Stimulated activated CD4-positive, alpha-beta T cell treated with anti-CD3 and anti-CD28 coated beads, Interleukin-1b, Interleukin-23, amount 100 ng/mL, for 1 hour (primary cell): Measurements from ENCODE around the gene XRCC4.

ENCODE experiments used
- DNase-seq, 2 donors: peaks; one replicate each; pipeline ENCODE4 v3.0.0-alpha.2; 2020; ENCODE audit warnings: low read depth in 2 of 2

Gene XRCC4

GRCh38 chr5:83071286-83072051 is 5.9 kb upstream of the XRCC4 start:
- DNase-seq: no peak

- DNase-seq: no peak
Observed at GRCh38 chr5:83072966-83073365, 4.4 kb upstream of the XRCC4 start.

DNA sequence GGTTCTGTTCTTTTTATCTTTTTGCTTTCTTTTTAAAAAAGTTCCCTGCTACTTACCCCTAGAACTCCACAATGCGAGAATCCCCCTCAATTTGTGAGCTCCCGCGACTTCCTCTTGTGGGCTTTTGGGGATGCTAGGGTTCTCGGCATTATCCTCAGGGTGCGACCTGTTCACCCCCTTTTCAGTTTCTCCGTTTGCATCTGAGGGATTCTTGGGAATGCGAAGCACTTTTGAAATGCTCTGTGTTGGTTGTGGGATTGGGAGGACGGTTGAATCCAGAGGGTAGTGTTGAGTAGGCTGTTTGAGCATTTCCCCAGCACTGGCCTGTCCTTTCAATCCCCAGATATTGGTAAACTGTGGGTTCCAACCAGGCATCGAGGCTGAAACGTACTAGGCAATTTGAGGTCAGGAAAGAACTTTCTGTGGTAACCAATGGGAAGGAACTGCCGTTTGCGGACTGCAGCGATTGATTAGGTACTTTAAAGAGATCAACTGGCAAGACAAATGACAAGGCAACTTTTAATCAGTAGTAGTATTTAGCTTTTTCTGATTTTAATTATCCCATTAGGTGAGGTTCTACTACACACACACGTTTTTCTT is 415 bp downstream of the XRCC4 start:
- DNase-seq: no peak

DNA sequence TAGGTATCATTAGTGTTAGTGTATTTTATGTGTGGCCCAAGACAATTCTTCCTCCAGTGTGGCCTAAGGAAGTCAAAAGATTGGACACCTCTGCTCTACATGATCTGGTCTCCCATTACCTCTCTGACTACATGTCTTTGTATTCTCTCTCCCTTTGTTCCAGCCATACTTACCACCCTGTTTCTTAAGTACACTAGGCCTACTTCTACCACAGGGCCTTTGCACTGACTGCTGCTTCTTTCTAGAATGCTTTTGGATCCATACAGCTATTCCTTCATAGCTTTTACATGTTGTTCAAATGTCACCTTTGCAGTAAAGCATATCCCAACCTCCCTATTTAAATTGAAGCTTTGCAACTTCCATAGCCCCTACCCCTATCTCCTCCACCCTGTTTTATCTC is 5.4 kb downstream of the XRCC4 start:
- DNase-seq: no peak

GRCh38 chr5:83084336-83084735 is 7.0 kb downstream of the XRCC4 start:
- DNase-seq: no peak

GRCh38 chr5:83085106-83085505 is 7.8 kb downstream of the XRCC4 start:
- no peak for DNase-seq

- no peak for DNase-seq
Observed at GRCh38 chr5:83090169-83090568, 12.8 kb downstream of the XRCC4 start.

- no peak for DNase-seq
Observed at GRCh38 chr5:83092619-83093018, 15.3 kb downstream of the XRCC4 start.

DNA sequence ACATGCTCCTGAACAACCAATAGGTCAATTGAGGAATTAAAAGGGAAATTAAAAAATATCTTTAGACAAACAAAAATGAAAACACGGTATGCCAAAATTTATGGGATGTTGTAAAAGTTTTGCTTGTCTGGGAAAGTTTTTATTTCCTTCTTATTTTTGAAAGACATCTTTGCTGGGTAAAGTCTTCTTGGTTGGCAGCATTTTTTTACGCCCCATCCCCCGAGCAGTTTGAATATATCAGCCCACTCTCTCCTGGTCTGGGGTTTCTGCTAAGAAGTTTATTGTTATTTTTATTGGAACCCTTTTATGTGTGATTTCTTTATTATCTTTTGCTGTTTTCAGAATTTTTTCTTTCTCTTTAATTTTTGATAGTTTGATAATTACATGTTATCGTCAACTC is 16.3 kb downstream of the XRCC4 start:
- DNase-seq: no peak

- DNase-seq: no peak
Observed at GRCh38 chr5:83095163-83095956, 18.0 kb downstream of the XRCC4 start.

- DNase-seq: no peak
Observed at GRCh38 chr5:83095957-83096539, 18.7 kb downstream of the XRCC4 start.

DNA sequence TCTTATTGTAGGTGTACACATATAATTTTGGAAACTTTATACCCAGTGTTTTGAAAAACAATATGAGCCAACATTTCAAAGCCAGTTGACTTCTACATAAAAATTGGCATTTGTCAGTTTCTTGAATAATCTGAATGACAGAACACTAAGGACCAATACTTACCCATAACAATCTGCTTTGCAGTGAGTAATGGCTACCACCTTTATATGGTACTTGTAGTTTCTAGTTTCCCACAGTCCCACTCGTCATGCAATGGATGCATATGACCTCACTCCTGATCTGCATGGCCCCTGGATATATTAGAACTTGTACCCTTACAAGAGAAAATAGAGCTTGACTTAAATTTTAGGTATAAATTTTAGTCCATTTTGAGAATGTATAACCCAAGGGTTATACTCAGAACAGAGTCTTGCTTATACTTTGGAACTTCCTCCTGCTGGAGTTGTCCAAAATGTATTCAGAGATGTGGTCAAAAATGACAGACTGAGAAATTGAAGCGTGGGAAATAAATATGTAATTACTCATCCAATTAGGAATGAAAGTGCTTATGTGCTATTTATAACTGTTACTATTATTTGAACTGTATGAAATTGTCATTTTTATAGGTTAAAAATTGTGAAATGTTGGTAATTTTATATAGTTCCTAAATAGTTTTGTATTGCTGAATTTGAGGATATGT is 19.5 kb downstream of the XRCC4 start:
- DNase-seq: no peak

DNA sequence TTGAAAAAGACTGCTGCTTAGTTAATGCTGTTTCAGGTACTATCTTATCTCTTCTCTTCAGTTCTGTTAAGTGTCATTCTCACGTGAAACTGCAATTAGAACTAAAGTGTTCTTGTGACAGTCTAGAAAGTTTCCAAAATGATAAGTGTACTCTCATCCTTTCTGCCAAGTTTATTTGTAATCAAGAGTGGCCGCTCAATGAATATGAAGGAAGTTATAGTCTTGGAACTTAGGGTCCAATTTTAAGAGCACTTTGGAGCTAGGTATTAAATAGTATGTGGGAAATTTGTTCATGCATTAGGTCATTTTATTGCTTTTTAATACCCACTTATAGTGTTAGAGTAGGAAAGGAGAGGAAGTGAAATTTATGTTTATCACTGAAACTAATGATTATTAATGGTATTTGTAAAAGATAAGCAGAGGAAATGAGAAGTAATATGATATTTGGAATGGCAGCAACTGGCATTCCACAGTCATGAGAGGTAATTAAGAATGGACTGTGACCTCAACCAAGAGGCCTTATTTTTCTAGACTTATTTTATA is 20.4 kb downstream of the XRCC4 start:
- no peak for DNase-seq

GRCh38 chr5:83099001-83099400 is 21.7 kb downstream of the XRCC4 start:
- no peak for DNase-seq

DNA sequence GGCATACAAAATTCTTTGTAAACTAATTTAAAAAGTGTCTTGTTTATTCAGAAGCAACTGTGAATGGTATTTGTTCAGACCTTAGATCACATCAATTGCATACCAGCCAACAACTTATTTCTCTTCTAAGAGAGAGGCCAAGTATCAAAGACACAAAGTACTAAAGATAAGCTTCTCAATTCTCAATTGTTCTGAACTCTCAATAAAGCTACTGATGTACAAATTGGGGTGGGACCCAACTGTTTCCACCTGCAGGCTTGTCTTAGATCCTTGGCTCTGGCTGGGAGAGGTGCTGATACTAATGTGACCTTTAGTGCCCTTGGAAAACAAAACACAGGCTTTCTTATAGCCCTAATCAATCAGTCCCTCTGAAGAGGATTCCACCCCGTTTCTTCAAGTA is 22.1 kb downstream of the XRCC4 start:
- DNase-seq: no peak

GRCh38 chr5:83101514-83101913 is 24.2 kb downstream of the XRCC4 start:
- DNase-seq: no peak

- no peak for DNase-seq
Observed at GRCh38 chr5:83102364-83102980, 25.1 kb downstream of the XRCC4 start.

- no peak for DNase-seq
Observed at GRCh38 chr5:83104021-83104420, 26.7 kb downstream of the XRCC4 start.

GRCh38 chr5:83107692-83108420 is 30.5 kb downstream of the XRCC4 start:
- DNase-seq: no peak

GRCh38 chr5:83109380-83109779 is 32.0 kb downstream of the XRCC4 start:
- DNase-seq: no peak
